Activated CD8-positive, alpha-beta memory T cell treated with anti-CD3 and anti-CD28 coated beads for 4 hours (primary cell): Measurements from ENCODE around the gene ZNF862.

Experiments used
- DNase-seq, 2 donors: peaks; one replicate each; pipeline ENCODE4 v3.0.0-alpha.2; 2020; ENCODE audit warnings: low read depth in 2 of 2

The ZNF862 gene

GRCh38 chr7:149845257-149845980 is 7.2 kb downstream of the ZNF862 start:
- no peak for DNase-seq

DNA sequence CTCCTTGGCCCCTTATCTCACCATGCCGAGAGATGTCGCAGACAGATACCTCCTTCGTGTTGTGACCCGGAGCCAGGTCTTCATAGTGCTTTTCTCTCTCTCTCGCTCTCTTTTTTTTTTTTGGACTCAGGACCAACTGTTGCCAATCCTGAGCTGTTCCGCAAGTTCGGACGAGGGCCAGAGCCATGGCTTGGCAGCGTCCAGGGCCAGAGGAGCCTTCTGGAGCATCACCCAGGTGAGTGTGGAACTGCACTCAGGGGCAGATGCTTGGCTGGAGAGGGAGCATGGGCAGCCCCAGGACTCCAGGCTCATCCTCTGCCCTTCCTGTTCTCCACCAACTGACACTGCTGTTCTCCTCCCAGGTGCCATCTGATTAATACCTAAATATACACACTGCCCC is 7.8 kb downstream of the ZNF862 start:
- DNase-seq = no peak

DNA sequence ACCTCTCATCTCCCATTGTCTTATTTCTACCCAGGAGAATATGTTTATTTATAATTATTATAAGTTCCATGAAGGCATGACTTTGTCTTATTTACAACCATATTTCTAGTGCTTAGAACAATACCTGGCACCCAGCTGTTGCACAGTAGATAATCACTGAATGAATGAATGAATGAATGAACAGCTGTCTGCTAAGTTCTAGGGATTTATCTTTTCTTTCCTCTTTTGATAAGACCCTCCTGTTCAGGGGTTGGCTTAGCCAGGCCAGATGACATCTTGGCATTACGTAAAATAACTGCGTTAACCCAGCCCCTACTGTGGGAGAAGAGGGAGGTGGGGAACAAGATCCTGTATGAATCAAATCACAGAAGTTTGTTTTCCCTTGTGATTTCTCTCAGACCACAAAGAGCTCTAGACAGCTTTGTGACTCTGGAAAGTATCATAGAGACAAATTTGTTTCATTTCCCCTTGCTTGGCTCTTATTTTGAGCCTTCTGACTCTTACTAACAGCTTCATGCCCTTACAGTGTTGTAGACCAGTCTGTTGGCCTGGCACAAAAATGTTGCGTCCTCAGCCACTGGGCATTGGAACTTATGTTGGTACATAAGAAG is 8.4 kb downstream of the ZNF862 start:
- DNase-seq = no peak

DNA sequence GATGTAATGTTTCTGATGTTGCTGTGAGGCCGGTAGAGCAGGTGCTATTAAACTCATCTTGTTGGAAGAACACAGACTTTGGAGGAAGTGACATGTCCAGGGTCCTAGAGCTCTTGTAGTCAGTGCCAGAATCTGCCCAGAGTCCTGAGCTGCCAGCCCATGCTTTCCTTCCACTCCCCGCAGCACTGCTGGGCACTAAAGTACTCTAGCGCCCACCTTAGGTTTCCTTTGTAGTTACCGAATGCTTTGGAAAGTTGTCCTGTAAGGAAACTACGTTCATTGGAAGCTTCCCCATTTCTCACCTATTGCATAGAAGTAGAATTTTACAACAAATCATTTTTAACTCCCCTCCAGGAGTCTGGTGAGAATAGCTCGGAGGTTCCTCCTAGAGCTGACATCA is 11.0 kb downstream of the ZNF862 start:
- DNase-seq = no peak

DNA sequence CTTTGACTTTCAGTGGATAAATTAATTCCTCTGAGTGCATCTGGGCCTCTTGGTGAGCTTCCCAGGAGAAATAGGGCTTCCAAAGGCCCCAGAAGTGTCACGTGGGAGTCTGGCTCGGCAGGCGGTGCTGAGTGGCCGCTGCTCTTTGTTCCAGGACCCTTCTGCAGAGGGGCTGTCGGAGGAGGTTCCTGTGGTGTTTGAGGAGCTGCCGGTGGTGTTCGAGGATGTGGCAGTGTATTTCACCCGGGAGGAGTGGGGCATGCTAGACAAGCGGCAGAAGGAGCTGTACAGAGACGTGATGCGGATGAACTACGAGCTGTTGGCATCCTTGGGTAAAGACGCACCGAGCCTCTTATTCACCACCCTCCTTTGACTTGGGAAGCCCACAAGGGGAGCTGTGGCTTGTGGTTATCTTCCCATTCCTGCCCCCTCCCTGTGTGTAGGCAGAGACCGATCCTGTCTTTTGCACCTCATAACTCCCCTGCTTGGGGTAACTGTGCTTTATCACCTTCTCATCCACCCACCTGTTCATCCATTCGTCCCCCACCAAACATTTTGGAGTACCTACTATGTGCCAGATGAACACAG is 11.9 kb downstream of the ZNF862 start:
- no peak for DNase-seq

- DNase-seq = no peak
These were observed 12.5 kb downstream of the ZNF862 start for GRCh38 chr7:149850716-149851115.

DNA sequence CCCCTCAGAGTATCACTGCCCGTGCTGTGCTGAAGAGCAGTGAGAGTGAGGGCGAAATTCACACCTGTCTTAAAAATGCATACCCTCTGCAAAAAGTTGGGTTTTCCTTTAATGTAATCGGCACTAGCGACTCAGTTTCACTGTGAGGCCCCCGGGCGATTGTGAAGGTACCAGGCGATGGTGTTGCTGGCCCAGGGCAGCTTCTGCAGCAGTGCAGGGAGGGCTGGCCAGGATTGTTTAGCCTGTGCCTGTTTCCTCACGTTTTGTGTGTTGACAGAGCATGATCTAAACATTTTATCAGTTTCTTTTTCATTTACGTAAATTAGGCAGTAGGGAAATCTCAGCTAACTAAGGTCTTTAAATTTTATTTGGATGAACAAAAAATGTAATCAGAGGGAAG is 13.3 kb downstream of the ZNF862 start:
- DNase-seq = no peak

DNA sequence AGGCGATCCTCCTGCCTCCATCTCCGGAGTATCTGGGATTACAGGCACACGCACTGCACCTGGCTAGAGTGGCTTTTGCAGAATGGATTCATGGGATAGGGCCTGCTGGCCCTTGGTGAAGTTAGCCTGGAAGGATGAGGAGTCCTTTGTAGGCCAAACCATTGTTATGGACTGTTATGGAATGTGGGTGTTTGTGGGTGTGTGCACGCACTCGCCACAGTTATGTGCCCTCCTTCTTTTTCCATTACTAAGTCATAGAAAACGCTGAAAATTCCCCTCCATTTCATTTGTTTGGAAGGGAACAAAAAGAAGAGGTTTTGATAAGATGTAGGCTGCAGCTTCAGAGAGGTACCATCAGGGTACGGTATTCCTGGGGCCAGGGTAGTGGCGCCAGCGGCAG is 15.0 kb downstream of the ZNF862 start:
- DNase-seq = no peak

DNA sequence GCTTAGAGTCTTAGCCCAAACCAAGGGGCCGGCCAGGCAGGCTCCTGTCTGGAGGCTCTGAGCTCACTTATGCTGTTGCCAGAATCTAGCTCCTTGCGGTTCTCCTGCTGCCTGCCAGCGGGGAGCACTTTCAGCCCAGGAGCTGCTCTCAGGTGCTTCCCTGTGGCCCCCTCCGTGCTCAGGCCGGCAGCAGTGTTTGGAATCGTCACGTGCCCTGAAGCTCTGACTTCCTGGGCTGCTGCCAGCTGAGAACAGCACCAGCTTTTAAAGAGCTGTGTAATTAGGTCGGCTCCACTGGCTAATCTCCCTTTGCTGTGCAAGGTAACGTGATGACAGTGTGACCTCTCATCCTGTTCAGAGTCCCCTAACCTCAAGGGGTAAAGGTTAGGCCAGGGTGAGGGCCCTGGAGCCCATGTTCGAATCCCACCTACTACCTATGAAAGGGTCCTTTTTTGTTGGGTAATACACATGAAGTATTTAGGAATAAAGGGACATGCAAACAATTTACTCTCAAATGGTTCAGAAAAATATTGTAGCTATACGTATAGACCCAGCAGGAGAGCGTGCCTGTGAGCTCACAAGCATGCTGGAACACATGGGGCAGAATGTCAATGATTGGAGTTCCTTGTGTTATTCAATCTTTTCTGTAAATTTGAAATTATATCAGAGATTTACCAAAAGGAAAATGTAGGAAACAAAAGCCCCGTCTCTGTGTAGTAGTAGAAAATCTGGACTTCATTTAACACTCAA is 16.6 kb downstream of the ZNF862 start:
- DNase-seq = no peak

- no peak for DNase-seq
These were observed 17.5 kb downstream of the ZNF862 start for GRCh38 chr7:149855361-149856305.

DNA sequence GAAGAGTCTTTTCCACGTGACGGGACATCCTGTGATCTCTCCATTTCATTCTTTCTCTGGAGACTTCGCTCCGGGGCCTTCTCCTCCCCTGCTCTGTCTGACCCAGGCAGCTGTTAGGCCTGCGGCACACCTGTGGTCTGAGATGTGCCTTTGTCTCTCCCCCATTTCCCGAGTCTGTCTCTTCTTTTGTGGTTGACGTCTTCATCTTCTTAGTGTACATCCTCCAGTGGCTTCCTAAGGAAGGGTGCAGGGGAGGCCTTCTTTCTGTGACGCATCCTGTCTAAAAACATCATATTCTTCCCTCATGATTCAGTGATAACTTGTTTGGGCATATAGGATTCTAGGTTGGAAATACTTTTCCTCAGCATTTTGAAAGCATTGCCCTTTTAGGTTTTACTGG is 18.4 kb downstream of the ZNF862 start:
- no peak for DNase-seq

DNA sequence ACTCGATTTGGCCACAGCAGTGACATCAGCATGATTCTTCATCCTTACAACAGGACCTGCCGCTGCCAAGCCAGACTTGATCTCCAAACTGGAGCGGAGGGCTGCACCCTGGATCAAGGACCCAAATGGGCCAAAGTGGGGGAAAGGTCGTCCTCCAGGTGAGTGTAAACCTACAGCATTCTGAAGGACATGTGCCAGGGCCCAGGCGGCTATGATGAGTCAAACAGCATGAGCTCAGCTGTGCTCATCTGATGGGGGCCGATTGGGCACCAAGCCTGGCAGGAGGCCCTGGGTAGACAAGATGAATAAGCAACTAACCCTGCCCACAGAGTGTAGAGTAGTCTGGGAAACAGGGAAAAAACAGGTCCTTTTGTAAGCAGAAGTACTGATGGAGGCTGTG is 21.2 kb downstream of the ZNF862 start:
- DNase-seq = no peak

DNA sequence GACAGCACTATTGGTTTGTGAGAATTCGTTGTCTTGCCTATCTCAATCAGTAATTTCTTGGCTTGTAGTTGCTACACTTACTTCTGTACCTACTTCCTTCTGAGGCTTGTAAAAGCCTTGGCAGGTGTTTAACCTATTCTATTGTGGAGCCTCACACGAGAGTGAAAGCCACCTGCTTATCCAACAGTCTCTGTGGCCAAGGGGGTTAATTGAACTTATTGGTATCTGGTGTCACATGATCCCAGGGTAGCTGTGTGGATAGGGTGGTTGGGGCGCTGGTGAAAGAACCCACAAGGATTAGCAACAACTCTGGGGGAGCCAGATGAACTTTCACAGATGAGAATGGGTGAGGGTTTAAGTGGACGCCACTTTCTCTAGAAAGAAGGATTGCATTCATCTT is 21.7 kb downstream of the ZNF862 start:
- DNase-seq = no peak

DNA sequence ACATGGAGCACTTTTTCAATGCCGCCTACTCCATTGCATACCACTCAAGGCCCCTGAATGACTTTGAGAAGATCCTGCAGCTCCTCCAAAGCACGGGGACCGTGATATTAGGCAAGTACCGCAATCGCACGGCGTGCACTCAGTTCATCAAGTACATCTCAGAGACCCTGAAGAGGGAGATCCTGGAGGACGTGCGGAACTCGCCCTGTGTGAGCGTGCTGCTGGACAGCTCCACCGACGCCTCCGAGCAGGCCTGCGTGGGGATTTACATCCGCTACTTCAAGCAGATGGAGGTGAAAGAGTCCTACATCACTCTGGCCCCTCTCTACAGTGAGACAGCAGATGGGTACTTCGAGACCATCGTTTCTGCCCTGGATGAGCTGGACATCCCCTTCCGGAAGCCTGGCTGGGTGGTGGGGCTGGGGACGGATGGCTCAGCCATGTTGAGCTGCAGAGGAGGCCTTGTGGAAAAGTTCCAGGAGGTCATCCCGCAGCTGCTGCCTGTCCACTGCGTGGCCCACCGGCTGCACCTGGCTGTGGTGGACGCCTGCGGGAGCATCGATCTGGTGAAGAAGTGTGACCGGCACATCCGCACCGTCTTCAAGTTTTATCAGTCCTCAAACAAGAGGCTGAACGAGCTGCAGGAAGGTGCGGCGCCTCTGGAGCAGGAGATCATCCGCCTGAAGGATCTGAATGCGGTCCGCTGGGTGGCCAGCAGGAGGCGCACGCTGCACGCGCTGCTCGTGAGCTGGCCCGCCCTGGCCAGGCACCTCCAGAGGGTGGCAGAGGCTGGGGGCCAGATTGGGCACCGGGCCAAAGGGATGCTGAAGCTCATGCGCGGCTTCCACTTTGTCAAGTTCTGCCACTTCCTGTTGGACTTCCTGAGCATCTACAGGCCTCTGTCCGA is 22.9 kb downstream of the ZNF862 start:
- no peak for DNase-seq

DNA sequence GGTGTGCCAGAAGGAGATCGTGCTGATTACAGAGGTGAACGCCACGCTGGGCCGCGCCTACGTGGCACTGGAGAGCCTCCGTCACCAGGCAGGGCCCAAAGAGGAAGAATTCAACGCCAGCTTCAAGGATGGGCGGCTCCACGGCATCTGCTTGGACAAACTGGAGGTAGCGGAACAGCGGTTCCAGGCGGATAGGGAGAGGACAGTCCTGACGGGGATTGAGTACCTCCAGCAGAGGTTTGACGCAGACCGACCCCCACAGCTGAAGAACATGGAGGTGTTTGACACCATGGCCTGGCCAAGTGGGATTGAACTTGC is 23.5 kb downstream of the ZNF862 start:
- no peak for DNase-seq

GRCh38 chr7:149862156-149862555 is 24.0 kb downstream of the ZNF862 start:
- DNase-seq = no peak

DNA sequence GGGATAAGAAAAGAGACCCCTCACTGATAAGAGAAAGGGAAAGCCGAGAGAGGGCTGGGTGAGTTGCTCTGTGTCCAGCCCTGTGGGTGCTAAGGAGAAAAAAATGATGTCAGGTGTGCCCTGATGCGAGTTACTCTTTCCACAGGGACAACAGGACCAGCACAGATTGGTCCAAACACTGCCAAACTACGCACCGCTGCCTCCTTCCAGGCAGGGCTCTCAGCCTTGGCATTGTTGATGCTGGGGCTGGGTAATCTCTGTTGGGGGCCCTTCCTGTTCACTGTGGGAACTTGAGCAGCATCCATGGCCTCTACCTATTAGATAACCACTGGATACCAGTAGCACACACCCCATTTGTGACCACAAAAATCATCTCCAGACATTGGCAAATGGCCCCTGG is 25.3 kb downstream of the ZNF862 start:
- no peak for DNase-seq

GRCh38 chr7:149864023-149864422 is 25.8 kb downstream of the ZNF862 start:
- DNase-seq = no peak

GRCh38 chr7:149864751-149865150 is 26.6 kb downstream of the ZNF862 start:
- no peak for DNase-seq

GRCh38 chr7:149865437-149865836 is 27.3 kb downstream of the ZNF862 start:
- no peak for DNase-seq
